C4-2B (cell line): Measurements from ENCODE around the gene MARCHF2.

Source experiments
- H3K27ac ChIP-seq: fragments of 450-650 bp; 2 replicates; pipeline ENCODE4 v1.5.1; 2017
- CTCF ChIP-seq: fragments of 450-650 bp; conservative IDR thresholded peaks from 2 replicates; pipeline ENCODE4 v1.5.1; 2017; ENCODE audit warnings: mild to moderate bottlenecking
- ZFX ChIP-seq: fragments of 450-650 bp; IDR thresholded peaks from 2 replicates; pipeline ENCODE4 v1.6.1; 2017

The MARCHF2 gene

DNA sequence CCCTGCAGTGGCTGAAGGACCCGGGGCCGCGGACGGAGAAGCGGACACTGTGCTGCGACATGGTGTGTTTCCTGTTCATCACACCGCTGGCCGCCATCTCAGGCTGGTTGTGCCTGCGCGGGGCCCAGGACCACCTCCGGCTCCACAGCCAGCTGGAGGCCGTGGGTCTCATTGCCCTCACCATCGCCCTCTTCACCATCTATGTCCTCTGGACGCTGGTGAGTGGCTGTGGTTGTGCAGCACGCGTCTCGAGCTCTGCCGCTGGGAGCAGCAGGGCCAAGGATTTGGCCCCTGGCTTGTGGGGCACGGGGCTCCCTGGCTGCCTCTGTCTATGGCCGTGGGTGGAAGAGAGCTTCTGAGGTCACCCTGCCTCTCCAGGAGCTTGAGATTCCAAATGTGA is 17.5 kb downstream of the MARCHF2 start:
- TF ChIP-seq CTCF (no peak), ZFX (no peak)
- H3K27ac ChIP-seq, result no peak overlapping the region

GRCh38 chr19:8438236-8438635 is 25.1 kb downstream of the MARCHF2 start:
- TF ChIP-seq ZFX, result no peak
- no peak for TF ChIP-seq CTCF
- H3K27ac ChIP-seq, result no peak overlapping the region

DNA sequence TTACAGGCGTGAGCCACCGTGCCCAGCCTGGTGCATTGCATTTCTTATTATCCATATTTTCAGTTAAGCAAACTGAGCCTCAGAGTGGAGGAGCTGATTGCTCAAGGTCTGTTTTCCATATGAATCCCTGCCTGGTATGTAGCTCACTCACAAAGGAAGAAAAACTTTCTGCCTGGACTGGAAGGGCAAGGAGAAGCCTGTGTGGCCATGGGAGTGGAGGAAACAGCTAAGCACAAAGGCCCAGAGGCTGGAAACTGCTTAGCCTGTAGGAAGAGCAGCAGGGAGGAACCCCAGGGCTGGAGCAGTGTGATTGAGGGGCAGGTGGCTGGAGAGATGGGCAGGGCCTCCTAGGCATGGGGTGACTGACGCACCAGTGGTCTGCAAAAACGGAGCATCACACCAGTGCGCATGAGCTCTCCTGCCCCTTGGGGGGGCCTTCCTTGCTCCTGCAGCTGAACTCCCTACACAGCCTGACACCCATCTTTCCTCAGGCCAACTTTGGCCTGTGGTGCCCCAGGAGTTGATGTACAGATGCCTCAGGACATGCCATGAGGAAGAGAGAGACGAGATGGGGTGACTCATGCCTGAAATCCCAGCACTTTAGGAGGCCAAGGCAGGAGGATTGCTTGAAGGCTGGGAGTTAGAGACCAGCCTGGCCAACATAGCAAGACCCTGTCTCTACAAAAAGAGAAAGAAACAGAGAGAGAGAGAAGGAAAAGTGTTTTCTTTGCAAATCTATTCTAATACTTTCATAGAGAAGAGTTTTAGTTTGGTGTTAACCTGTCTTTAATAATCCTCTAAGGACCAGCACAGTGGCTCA is 28.8 kb downstream of the MARCHF2 start:
- no peak overlapping the region for H3K27ac ChIP-seq
- TF ChIP-seq ZFX, result no peak
- TF ChIP-seq CTCF, result no peak

GRCh38 chr19:8444140-8444676 is 31.1 kb downstream of the MARCHF2 start:
- H3K27ac ChIP-seq, result peak overlapping the region; percentile 99

DNA sequence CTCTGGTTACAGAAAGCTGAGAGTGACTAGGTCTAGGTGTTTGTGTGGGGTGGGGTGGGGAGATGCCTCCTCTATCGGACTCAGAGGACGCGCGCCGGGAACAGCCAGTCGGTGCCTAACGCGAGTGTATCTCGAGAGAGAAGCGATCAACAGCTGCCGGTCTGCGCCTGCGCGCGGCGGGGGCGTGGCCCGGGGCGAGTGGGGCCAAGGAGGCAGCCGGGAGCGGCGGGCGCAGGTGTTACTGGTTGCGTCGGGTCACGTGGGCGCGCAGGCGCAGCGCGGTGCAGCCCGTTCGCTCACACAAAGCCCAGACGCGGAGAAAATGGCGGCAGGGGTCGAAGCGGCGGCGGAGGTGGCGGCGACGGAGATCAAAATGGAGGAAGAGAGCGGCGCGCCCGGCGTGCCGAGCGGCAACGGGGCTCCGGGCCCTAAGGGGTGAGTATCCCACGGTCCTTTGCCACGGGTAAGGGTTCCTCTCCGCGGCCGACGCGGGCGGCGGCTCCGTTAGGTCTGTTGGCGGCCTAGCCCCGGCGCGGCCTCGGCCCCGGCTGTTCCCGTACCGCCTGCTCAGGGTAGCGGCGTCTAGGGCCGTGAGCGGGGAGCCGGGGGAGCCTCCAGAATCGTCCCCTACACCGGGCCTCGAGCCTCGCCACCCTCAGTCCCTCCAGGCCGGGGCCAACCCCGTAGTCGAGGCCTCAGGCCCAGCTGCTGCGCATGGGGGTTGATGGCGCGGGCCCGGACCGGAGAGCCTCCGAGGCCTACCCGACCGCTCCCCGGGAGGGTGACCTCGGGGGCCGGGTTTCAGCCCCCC is 31.8 kb downstream of the MARCHF2 start, which contains the start of gene HNRNPM:
Gene HNRNPM, plus strand, starts transcription at position 299 of the 811 bp plus-strand sequence. Its CDS starts 24 bp downstream, at position 323.
- peak within 1 kb of the TSS; percentile 99 for H3K27ac ChIP-seq
- no peak for TF ChIP-seq CTCF
- peak; percentile 99 for TF ChIP-seq ZFX

- H3K27ac ChIP-seq, result peak overlapping the region; percentile 99
These were observed 32.4 kb downstream of the MARCHF2 start for GRCh38 chr19:8445488-8446001.

More at GRCh38 chr19:8445488-8446001, 32.4 kb downstream of the MARCHF2 start:
- TF ChIP-seq CTCF (no peak), ZFX (no peak)
